ENCODE data around the gene DNAI7.

GRCh38 chr12:25130741-25131188, 64.2 kb downstream of the DNAI7 start:
- TF ChIP-seq ZNF274 (IDR thresholded peaks at IDR 0.05; ENCODE audit: low read depth, low read length) (no peak), YY1 (IDR thresholded peaks at IDR 0.05; ENCODE audit: insufficient read depth, insufficient read length) (no peak)
